Measurements from ENCODE around the gene DNAJB5. TPM values are rescaled to one million over a fixed set of nuclear protein-coding genes. Genes with fewer than 3 reads are reported as not detected.
A peak's percentile ranks its signal among the peaks of the same experiment; 100 is the strongest.

DNAJB5 gene
- total and polyA plus RNA-seq, 10 donors = 4.9 to 14.4 (median 9.7) TPM

- Histone ChIP-seq H3K27ac (peak overlapping the region in 7 of 8 donors; percentile 39 to 90 (median 73)), H3K27me3 (replicated peaks in 1 of 7) (no peaks in the 10 kb centered on the region), H3K9me3 (no peaks in the 10 kb centered on the region), H3K4me3 (no peak overlapping the region), H3K4me1 (peaks cover 7 to 76% (median 36%) of the 10 kb centered on the region in 6 donors), H3K36me3 (peaks cover 0 to 18% (median 0%) of the 10 kb centered on the region in 6 donors)
- 15 to 42% (median 26%) methylated on average over 3 of the region's 3 CpGs for WGBS, 5 donors
- TF ChIP-seq POLR2AphosphoS5 (IDR thresholded peaks at IDR 0.05) (no peak), CTCF (IDR thresholded peaks at IDR 0.05 in 8 of 11, conservative IDR thresholded peaks at IDR 0.05 in 3 of 11) (no peak), POLR2A (IDR thresholded peaks at IDR 0.05) (no peak)
- no peak for DNase-seq
- intact Hi-C loops (cut with DNase I; ENCODE audit: low total_unique reads) = no loop called here
Observed at GRCh38 chr9:34995670-34996060, 6.1 kb downstream of the DNAJB5 start.

- Histone ChIP-seq H3K4me3 (no peak overlapping the region), H3K27ac (peak overlapping the region in 6 of 8 donors; percentile 39 to 90 (median 81)), H3K27me3 (replicated peaks in 1 of 7) (no peaks in the 10 kb centered on the region), H3K36me3 (peaks cover 0 to 18% (median 0%) of the 10 kb centered on the region in 6 donors), H3K9me3 (no peaks in the 10 kb centered on the region), H3K4me1 (peaks cover 7 to 70% (median 35%) of the 10 kb centered on the region in 6 donors)
- TF ChIP-seq POLR2AphosphoS5 (IDR thresholded peaks at IDR 0.05) = peak in 1 of 3 donors; percentile 32
- TF ChIP-seq CTCF (IDR thresholded peaks at IDR 0.05 in 8 of 11, conservative IDR thresholded peaks at IDR 0.05 in 3 of 11) = no peak
- 93 to 99% (median 96%) methylated on average over 24 to 26 of the region's 26 CpGs for WGBS, 5 donors
- no peak for DNase-seq
- intact Hi-C loops (cut with DNase I; ENCODE audit: low total_unique reads) = no loop called here
Observed at GRCh38 chr9:34996181-34996904, 6.8 kb downstream of the DNAJB5 start.

- H3K4me3 ChIP-seq = no peak overlapping the region
- peaks cover 0 to 18% (median 0%) of the 10 kb centered on the region in 6 donors for H3K36me3 ChIP-seq
- no peak for DNase-seq
- intact Hi-C loops (cut with DNase I; ENCODE audit: low total_unique reads) = no loop called here
- H3K27me3 ChIP-seq (replicated peaks in 1 of 7) = no peaks in the 10 kb centered on the region
- 83 to 86% (median 84%) methylated on average over 10 of the region's 10 CpGs for WGBS, 5 donors
- no peaks in the 10 kb centered on the region for H3K9me3 ChIP-seq
- no peak for TF ChIP-seq CTCF (IDR thresholded peaks at IDR 0.05 in 8 of 11, conservative IDR thresholded peaks at IDR 0.05 in 3 of 11)
- TF ChIP-seq POLR2AphosphoS5 (IDR thresholded peaks at IDR 0.05) = no peak
- no peak for TF ChIP-seq POLR2A (IDR thresholded peaks at IDR 0.05)
- H3K4me1 ChIP-seq = peaks cover 7 to 64% (median 35%) of the 10 kb centered on the region in 6 donors
- peak overlapping the region in 4 of 8 donors; percentile 2 to 90 (median 52) for H3K27ac ChIP-seq
Observed at GRCh38 chr9:34996905-34997279, 7.3 kb downstream of the DNAJB5 start.

GRCh38 chr9:34997379-34997781, 7.8 kb downstream of the DNAJB5 start:
- peaks cover 7 to 60% (median 33%) of the 10 kb centered on the region in 6 donors for H3K4me1 ChIP-seq
- H3K27ac ChIP-seq = peak overlapping the region in 4 of 8 donors; percentile 21 to 90 (median 52)
- peaks cover 0 to 18% (median 0%) of the 10 kb centered on the region in 6 donors for H3K36me3 ChIP-seq
- no peak for DNase-seq
- intact Hi-C loops (cut with DNase I; ENCODE audit: low total_unique reads) = no loop called here
- no peak for TF ChIP-seq CTCF (IDR thresholded peaks at IDR 0.05 in 8 of 11, conservative IDR thresholded peaks at IDR 0.05 in 3 of 11)
- no peak for TF ChIP-seq POLR2A (IDR thresholded peaks at IDR 0.05)
- no peak for TF ChIP-seq POLR2AphosphoS5 (IDR thresholded peaks at IDR 0.05)
- no peaks in the 10 kb centered on the region for H3K27me3 ChIP-seq (replicated peaks in 1 of 7)
- H3K4me3 ChIP-seq = no peak overlapping the region
- H3K9me3 ChIP-seq = no peaks in the 10 kb centered on the region

Measured in spleen (tissue), 11 donors.